Endothelial cell of umbilical vein (primary cell): ENCODE measurements around the gene NIPA2. TPM values are rescaled to one million over a fixed set of nuclear protein-coding genes. Genes with fewer than 3 reads are reported as not detected.

ENCODE experiments used
- BruUV-seq: library from RNA; stranded (reverse); fragments of 400-500 nt; replicated peaks from 2 replicates; lab custom pipeline; 2021; lab: Mats Ljungman, UMichigan
- CTCF ChIA-PET: fragments of 300-600, 350-600 bp; sonication (Branson Sonifier 250); formaldehyde crosslinking; loops from one replicate; lab custom pipeline; 2021; ENCODE audit warnings: antibody characterized with exemption, inconsistent platforms; lab: Charles Lee
- POLR2A ChIA-PET: fragments of 300-600, 350-600 bp; sonication (Branson Sonifier 250); formaldehyde crosslinking; loops from one replicate; lab custom pipeline; 2021; ENCODE audit warnings: antibody characterized with exemption, inconsistent platforms; lab: Charles Lee
- DNase-seq: peaks from one replicate; pipeline ENCODE4 v3.0.0-alpha.2; 2011; ENCODE audit warnings: low read depth, low spot score
- FAIRE-seq: peaks from 2 replicates; lab custom pipeline; 2011; peaks lifted over from hg19 to GRCh38; lab: Jason Lieb, UNC
- H2AFZ ChIP-seq: 2 replicates; pipeline ENCODE4 v1.6.0; 2012; ENCODE audit warnings: low read depth, low read length, control low read depth, inconsistent platforms
- H3K27ac ChIP-seq: 2 replicates; pipeline ENCODE4 v1.5.1; 2011; ENCODE audit warnings: low read depth, mild to moderate bottlenecking, control low read depth, low read length, moderate library complexity; ENCODE audit not compliant: insufficient read depth
- H3K27me3 ChIP-seq, 2 experiments: 2 replicates each; pipeline versions ENCODE4 v1.6.0 to v1.6.1; 2011; ENCODE audit warnings: low read length in 2 of 2, mixed read lengths in 1 of 2; ENCODE audit not compliant: control insufficient read depth in 2 of 2, insufficient read depth in 2 of 2
- H3K36me3 ChIP-seq, 2 experiments: 2 replicates in 1 of 2; 3 replicates in 1 of 2; pipeline ENCODE4 v1.5.1; 2011; ENCODE audit warnings: low read length in 2 of 2, mild to moderate bottlenecking in 1 of 2, moderate library complexity in 1 of 2; ENCODE audit not compliant: control insufficient read depth in 2 of 2, insufficient read depth in 2 of 2; ENCODE audit errors: extremely low read depth in 1 of 2
- H3K4me1 ChIP-seq: 3 replicates; pipeline ENCODE4 v1.5.1; 2011; ENCODE audit warnings: mild to moderate bottlenecking, low read length; ENCODE audit not compliant: control insufficient read depth, insufficient read depth; ENCODE audit errors: extremely low read depth
- H3K4me2 ChIP-seq: 2 replicates; pipeline ENCODE4 v1.6.1; 2011; ENCODE audit warnings: low read length, control low read depth, mixed read lengths; ENCODE audit not compliant: insufficient read depth
- H3K4me3 ChIP-seq, 3 experiments: fragments of 200-600 bp in 1 of 3; sonication (generic), shearing (Covaris generic) in 1 of 3; replicated peaks in 1 of 3; 2 replicates each; pipeline ENCODE4 v1.5.1; 2011 to 2016; ENCODE audit warnings: control low read depth in 3 of 3, low read length in 3 of 3, mild to moderate bottlenecking in 2 of 3, inconsistent platforms in 1 of 3, low read depth in 1 of 3, moderate library complexity in 1 of 3; ENCODE audit not compliant: insufficient read depth in 1 of 3
- H3K79me2 ChIP-seq: 2 replicates; pipeline ENCODE4 v1.6.0; 2012; ENCODE audit warnings: low read length, inconsistent platforms; ENCODE audit not compliant: control insufficient read depth, insufficient read depth
- H3K9ac ChIP-seq: replicated peaks from 2 replicates; pipeline ENCODE3; 2011; ENCODE audit warnings: low read length, control low read depth; ENCODE audit not compliant: insufficient read depth; ENCODE audit errors: extremely low read depth
- H3K9me1 ChIP-seq: replicated peaks from 3 replicates; pipeline ENCODE4 v1.6.0; 2011; ENCODE audit warnings: mild to moderate bottlenecking, low read length; ENCODE audit not compliant: control insufficient read depth, insufficient read depth; ENCODE audit errors: extremely low read depth
- H3K9me3 ChIP-seq: replicated peaks from 2 replicates; pipeline ENCODE4 v1.5.1; 2012; ENCODE audit warnings: low read length, inconsistent platforms; ENCODE audit not compliant: control insufficient read depth, insufficient read depth
- H4K20me1 ChIP-seq: replicated peaks from 2 replicates; pipeline ENCODE3; 2011; ENCODE audit warnings: mild to moderate bottlenecking, low read length; ENCODE audit not compliant: control insufficient read depth, insufficient read depth; ENCODE audit errors: extremely low read depth
- CTCF ChIP-seq, 2 donors: IDR thresholded peaks; 1 replicate in 1 of 2; 2 replicates in 1 of 2; pipeline ENCODE4 v1.5.1; 2011; ENCODE audit warnings: low read length in 2 of 2, mild to moderate bottlenecking in 2 of 2, moderate library complexity in 2 of 2, control low read depth in 1 of 2, inconsistent platforms in 1 of 2, low read depth in 1 of 2; ENCODE audit not compliant: insufficient read depth in 1 of 2; ENCODE audit errors: extremely low read depth in 1 of 2
- EZH2 ChIP-seq: IDR thresholded peaks from 2 replicates; pipeline ENCODE4 v1.6.1; 2012; ENCODE audit warnings: borderline replicate concordance, low read depth, mild to moderate bottlenecking, moderate library complexity, low read length, inconsistent platforms; ENCODE audit not compliant: severe bottlenecking
- FOS ChIP-seq: IDR thresholded peaks from 2 replicates; pipeline ENCODE4 v1.6.1; 2011; ENCODE audit warnings: mild to moderate bottlenecking, low read length, moderate library complexity, borderline replicate concordance; ENCODE audit not compliant: insufficient read depth
- GATA2 ChIP-seq: IDR thresholded peaks from 2 replicates; pipeline ENCODE4 v1.7.0; 2011; ENCODE audit warnings: low read depth, mild to moderate bottlenecking, moderate library complexity, mixed read lengths, low read length; ENCODE audit not compliant: insufficient read length, insufficient read depth
- JUN ChIP-seq: IDR thresholded peaks from 2 replicates; pipeline ENCODE4 v1.6.1; 2011; ENCODE audit warnings: borderline replicate concordance, low read depth; ENCODE audit not compliant: insufficient read length, insufficient read depth
- MAX ChIP-seq: IDR thresholded peaks from 2 replicates; pipeline ENCODE4 v1.6.1; 2011; ENCODE audit not compliant: insufficient read depth, insufficient read length
- MYC ChIP-seq: IDR thresholded peaks from one replicate; pipeline ENCODE4 v1.6.1; 2011; ENCODE audit warnings: mild to moderate bottlenecking, low read depth, low read length
- POLR2A ChIP-seq: IDR thresholded peaks from 2 replicates; pipeline ENCODE4 v1.6.1; 2012; ENCODE audit warnings: low read depth, mild to moderate bottlenecking, control low read depth, low read length
- POLR2AphosphoS5 ChIP-seq: IDR thresholded peaks from 2 replicates; pipeline ENCODE4 v1.6.1; 2012; ENCODE audit warnings: low read depth, mild to moderate bottlenecking, control low read depth, low read length, moderate library complexity; ENCODE audit not compliant: insufficient read depth
- dilution Hi-C: fragments of 300-500 bp; cut with MboI; formaldehyde crosslinking; loops from one replicate; pipeline ENCODE4 v1.15.0; 2019; ENCODE audit warnings: low sequenced_read_pairs; ENCODE audit not compliant: extremely low pct_ligation_motif_present
- intact Hi-C: fragments of 100-400 bp; cut with micrococcal nuclease; formaldehyde crosslinking; loops from one replicate; pipeline ENCODE4 v1.10.0; 2022
- polyA plus RNA-seq, 4 experiments: library from polyadenylated mRNA; depleted of rRNA in 3 of 4; stranded (reverse) in 3 of 4; unstranded in 1 of 4; fragments of >200 nt; gene quantifications; 2 replicates each; pipeline versions ENCODE4 v1.2.1 to v1.2.3, GENCODE V29; 2011 to 2012; ENCODE audit warnings: missing spikeins in 1 of 4
- total RNA-seq: library from RNA; stranded (reverse); gene quantifications from 2 replicates; pipeline ENCODE4 v1.2.3, GENCODE V29; 2021

NIPA2 gene
- total and polyA plus RNA-seq, 2 donors (not counting 3 experiments of a cell fraction or from before 2014, with no cell fraction given): 55.2 to 75.7 TPM

GRCh38 chr15:22895465-22896190, 57.2 kb downstream of the NIPA2 start:
- TF ChIP-seq POLR2AphosphoS5 (no peak), GATA2 (no peak), MAX (no peak), EZH2 (no peak), JUN (no peak), FOS (no peak), POLR2A (no peak), CTCF (IDR thresholded peaks at IDR 0.05; ENCODE audit: extremely low read depth in 1 of 2, insufficient read depth in 1 of 2, low read depth in 1 of 2, low read length in 2 of 2) (no peak), MYC (no peak)
- no peaks in the 10 kb centered on the region for H3K27me3 ChIP-seq
- intact Hi-C loops (no loop called here), dilution Hi-C loops (no loop called here)
- H3K9me3 ChIP-seq: no peaks in the 10 kb centered on the region
- no peak overlapping the region for H3K9ac ChIP-seq
- H3K27ac ChIP-seq: no peak overlapping the region
- no peaks in the 10 kb centered on the region for H3K9me1 ChIP-seq
- DNase-seq (no peak), FAIRE-seq (no peak)
- no peak overlapping the region for H3K4me3 ChIP-seq
- H4K20me1 ChIP-seq: no peaks in the 10 kb centered on the region
- peaks cover 3 to 11% of the 10 kb centered on the region in 2 experiments for H3K36me3 ChIP-seq
- BruUV-seq: no TSS peak
- no peaks in the 10 kb centered on the region for H3K4me1 ChIP-seq
- H3K4me2 ChIP-seq: no peak overlapping the region
- no peaks in the 10 kb centered on the region for H3K79me2 ChIP-seq
- no peak overlapping the region for H2AFZ ChIP-seq
- ChIA-PET POLR2A (no interaction called here), CTCF (no interaction called here)
